Measurements from ENCODE around the gene CFAP58.
A peak's percentile ranks its signal among the peaks of the same experiment; 100 is the strongest.

CFAP58 gene

DNA sequence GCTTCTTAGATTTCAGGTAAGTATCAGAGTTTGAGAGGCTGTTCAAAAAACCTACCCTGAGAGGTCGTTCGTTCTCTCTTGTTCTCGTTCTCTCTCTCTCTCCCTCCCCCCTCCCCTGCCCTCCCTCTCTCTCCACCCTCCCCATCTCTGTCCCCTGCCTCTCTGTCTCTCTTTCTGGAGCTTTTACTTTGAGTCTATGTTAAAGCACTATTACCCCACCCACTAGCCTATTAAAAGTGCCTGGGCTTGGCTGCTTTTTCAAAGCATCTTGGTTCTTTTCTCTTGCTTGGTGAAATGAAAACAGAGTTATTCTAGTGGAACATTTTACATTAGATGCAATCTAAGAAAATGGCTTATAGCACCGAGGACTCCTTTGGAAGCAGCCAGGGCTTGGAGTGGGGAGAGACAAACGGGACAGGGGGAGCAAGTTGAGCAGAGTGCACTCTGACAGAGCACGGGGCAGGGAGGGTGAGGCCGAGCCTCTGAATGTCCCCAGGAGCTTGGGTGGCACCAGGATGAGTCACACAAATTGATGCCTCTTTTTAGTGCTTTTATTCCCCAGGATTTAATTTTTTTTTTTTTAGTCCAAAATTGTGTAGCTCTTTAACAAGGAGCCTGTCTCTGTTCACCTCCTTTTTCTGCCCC lies 134.3 kb downstream of the CFAP58 start:
- no peak for DNase-seq (ENCODE audit: low read depth)

DNA sequence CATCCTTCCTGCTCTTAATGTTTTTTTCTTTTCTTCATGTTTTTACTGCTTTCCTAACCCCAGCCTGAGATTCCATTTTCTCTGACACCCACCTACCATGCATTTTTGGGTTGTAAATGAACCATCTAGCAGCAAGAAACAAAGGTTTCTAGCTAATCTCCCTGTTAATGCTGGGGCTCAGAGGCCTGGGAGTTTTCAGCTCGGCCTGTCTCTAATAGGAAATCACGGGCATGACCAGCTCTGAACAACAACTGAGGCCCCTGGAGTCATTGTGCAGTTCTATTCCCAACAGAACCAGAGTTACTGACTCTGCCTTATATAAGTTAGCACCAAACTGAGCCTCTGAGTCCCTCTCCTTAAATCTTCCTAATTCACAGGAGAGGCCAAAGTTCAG lies 134.8 kb downstream of the CFAP58 start:
- no peak for DNase-seq (ENCODE audit: low read depth)

GRCh38 chr10:104492329-104492940 lies 138.8 kb downstream of the CFAP58 start:
- peak; percentile 13 for DNase-seq (ENCODE audit: low read depth)

GRCh38 chr10:104498347-104499081 lies 144.9 kb downstream of the CFAP58 start:
- DNase-seq (ENCODE audit: low read depth), result no peak

DNA sequence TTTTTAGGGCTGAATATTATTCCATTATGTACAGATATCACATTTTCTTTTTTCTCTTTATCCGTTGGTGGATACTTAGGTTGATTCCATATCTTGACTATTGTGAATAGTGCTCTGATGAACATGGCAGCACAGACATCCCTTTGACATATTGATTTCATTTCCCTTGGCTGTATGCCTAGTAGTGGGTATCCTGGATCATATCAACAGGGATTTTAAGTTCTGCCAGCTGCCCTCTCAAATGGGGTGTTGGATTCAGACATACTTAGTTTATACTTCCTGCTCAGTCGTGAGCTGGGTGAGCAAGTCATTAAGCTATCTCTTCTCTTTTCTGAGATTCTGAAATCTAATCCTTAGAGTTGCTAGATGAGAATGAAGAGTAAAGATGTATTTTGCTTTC lies 147.8 kb downstream of the CFAP58 start:
- DNase-seq (ENCODE audit: low read depth), result no peak

DNA sequence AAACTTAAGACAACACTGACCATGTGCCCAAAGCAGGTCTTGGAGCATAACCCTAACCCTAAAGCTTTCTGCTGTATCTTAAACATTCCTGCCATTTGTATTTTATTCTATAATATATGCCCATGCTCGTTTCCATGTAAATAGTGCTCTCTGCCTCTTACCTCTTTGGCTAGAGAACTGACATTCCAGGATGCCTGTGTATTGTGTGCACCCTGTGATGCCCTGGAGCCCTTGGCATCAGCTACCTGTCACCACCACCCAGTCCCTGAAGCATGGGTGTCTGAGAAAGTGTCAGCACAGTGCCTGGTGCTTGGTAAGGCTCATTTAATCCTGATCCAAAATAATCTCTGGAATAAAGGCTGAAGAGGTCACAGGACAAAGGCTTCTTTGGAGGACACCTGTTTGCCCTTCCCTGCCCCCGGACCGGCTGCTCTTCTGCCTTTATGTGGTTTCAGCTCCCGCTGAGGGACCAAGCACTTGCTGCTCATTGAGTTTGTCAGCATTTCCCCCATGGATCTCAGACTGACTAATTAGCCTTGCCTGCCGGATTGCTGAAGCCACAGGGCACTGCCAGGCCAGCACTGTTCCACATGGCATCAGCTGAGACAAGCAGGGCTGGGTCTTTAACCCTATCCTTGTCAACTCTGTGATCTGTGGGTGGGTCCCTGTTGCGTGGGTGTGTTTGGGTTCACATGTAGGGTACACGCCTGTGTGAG lies 148.4 kb downstream of the CFAP58 start:
- DNase-seq (ENCODE audit: low read depth), result no peak

DNA sequence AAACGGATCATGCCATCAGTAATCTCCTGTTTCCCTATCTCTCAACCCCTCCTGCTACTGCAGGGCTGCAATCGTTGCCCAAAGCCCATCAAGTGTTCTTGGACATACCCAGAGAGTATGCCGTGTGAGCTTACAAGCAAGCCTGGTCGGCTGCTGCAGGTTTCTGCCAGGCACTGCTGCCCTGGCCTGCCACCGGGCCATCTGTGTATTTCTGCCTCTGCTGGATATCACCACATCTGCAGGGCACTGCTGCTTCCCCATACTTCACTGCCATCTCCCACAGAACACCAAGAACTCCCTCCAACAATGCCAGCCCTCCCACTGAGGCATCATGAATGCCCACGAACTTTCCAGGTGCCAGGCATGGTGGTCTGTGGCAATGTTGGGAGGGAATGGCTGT lies 149.3 kb downstream of the CFAP58 start:
- no peak for DNase-seq (ENCODE audit: low read depth)

Data from GM04503 (cell line).